Adipose tissue (tissue), 3 donors: ENCODE data around the gene EHD4. TPM values are rescaled to one million over a fixed set of nuclear protein-coding genes. Genes with fewer than 3 reads are reported as not detected.
A peak's percentile ranks its signal among the peaks of the same experiment; 100 is the strongest.

Source experiments
- H3K27ac ChIP-seq: one replicate; pipeline ENCODE4 v1.5.1; 2013; ENCODE audit warnings: low read depth, low read length
- WGBS, 3 donors: extraction: QIAGEN DNeasy Blood & Tissue Kit; methylation state at CpG; one replicate each; pipeline ENCODE4 v1.1.7; 2013; 5-methylcytosine and 5-hydroxymethylcytosine counted together
- polyA plus RNA-seq, 3 donors: library from polyadenylated mRNA; stranded (reverse); fragments of 200-250 nt; gene quantifications; one replicate each; pipeline ENCODE4 v1.2.3, GENCODE V29; 2013
- donor health status: healthy with polysubstance abuse.
- donor health status: Bipolar disorder and iron deficiency.
- donor health status: healthy.

Gene EHD4
- 10 to 100 TPM in 2 of 3 donors, 1 to 10 TPM in 1; 5.5 to 23.6 (median 12.5) TPM for polyA plus RNA-seq

- H3K27ac ChIP-seq = peak within 1 kb of the TSS; percentile 59
- WGBS, 3 donors = 2% methylated on average over 52 to 72 of the region's 72 CpGs
Measured at GRCh38 chr15:41972253-41973242, at the start of gene EHD4. TSS of gene EHD4 (minus strand) at chr15:41972557. CDS start at chr15:41972494, 63 bp downstream.

- 84 to 95% (median 90%) methylated on average over 4 to 5 of the region's 5 CpGs for WGBS, 3 donors
- H3K27ac ChIP-seq = no peak overlapping the region
Measured at GRCh38 chr15:42021593-42021992, 49.2 kb upstream of the EHD4 start.

- WGBS, 3 donors = 89 to 96% (median 92%) methylated on average over 5 of the region's 5 CpGs
- H3K27ac ChIP-seq = no peak within 1 kb of the TSS
Measured at GRCh38 chr15:42020713-42021273, 48.4 kb upstream of the EHD4 start, which contains the start of gene PLA2G4E. TSS of gene PLA2G4E (minus strand) at chr15:42021042. CDS start at chr15:42021030, 12 bp downstream.

- WGBS, 3 donors = 57 to 67% (median 58%) methylated on average over 6 of the region's 6 CpGs
Measured at GRCh38 chr15:42018306-42019224, 46.2 kb upstream of the EHD4 start.

GRCh38 chr15:42016971-42017370 is 44.6 kb upstream of the EHD4 start:
- H3K27ac ChIP-seq = no peak overlapping the region
- 85 to 89% (median 87%) methylated on average over 6 of the region's 6 CpGs for WGBS, 3 donors

More at GRCh38 chr15:42018306-42019224, 46.2 kb upstream of the EHD4 start:
- no peak overlapping the region for H3K27ac ChIP-seq

GRCh38 chr15:42014406-42014805 is 42.0 kb upstream of the EHD4 start:
- H3K27ac ChIP-seq = no peak overlapping the region
- WGBS, 3 donors = 87 to 100% (median 94%) methylated on average over 4 of the region's 4 CpGs

- 92 to 95% (median 93%) methylated on average over 10 of the region's 10 CpGs for WGBS, 3 donors
- no peak overlapping the region for H3K27ac ChIP-seq
Measured at GRCh38 chr15:42012928-42013482, 40.6 kb upstream of the EHD4 start.

- WGBS, 3 donors = 42 to 66% (median 56%) methylated on average over 2 of the region's 2 CpGs
- no peak overlapping the region for H3K27ac ChIP-seq
Measured at GRCh38 chr15:42012241-42012640, 39.9 kb upstream of the EHD4 start.

GRCh38 chr15:42011074-42011473 is 38.7 kb upstream of the EHD4 start:
- no peak overlapping the region for H3K27ac ChIP-seq

GRCh38 chr15:42010434-42010833 is 38.1 kb upstream of the EHD4 start:
- 40 to 79% (median 72%) methylated on average over 1 of the region's 1 CpG for WGBS, 3 donors
- H3K27ac ChIP-seq = no peak overlapping the region

More at GRCh38 chr15:42011074-42011473, 38.7 kb upstream of the EHD4 start:
- 76 to 96% (median 93%) methylated on average over 7 of the region's 7 CpGs for WGBS, 3 donors

GRCh38 chr15:42009474-42009873 is 37.1 kb upstream of the EHD4 start:
- WGBS, 3 donors = 79 to 96% (median 92%) methylated on average over 5 of the region's 5 CpGs

GRCh38 chr15:42009022-42009421 is 36.7 kb upstream of the EHD4 start:
- H3K27ac ChIP-seq = no peak overlapping the region

More at GRCh38 chr15:42009474-42009873, 37.1 kb upstream of the EHD4 start:
- H3K27ac ChIP-seq = no peak overlapping the region

GRCh38 chr15:42007386-42007785 is 35.0 kb upstream of the EHD4 start:
- WGBS, 3 donors = 81 to 94% (median 82%) methylated on average over 1 of the region's 1 CpG
- no peak overlapping the region for H3K27ac ChIP-seq

GRCh38 chr15:42002333-42002732 is 30.0 kb upstream of the EHD4 start:
- WGBS, 3 donors = 73 to 88% (median 74%) methylated on average over 6 of the region's 6 CpGs
- no peak overlapping the region for H3K27ac ChIP-seq

GRCh38 chr15:42001236-42001635 is 28.9 kb upstream of the EHD4 start:
- H3K27ac ChIP-seq = no peak overlapping the region
- 66 to 72% (median 70%) methylated on average over 4 of the region's 4 CpGs for WGBS, 3 donors

GRCh38 chr15:41999290-42000285 is 27.2 kb upstream of the EHD4 start:
- WGBS, 3 donors = 79 to 82% (median 80%) methylated on average over 15 of the region's 15 CpGs
- no peak overlapping the region for H3K27ac ChIP-seq

- 68 to 80% (median 73%) methylated on average over 3 of the region's 3 CpGs for WGBS, 3 donors
- no peak overlapping the region for H3K27ac ChIP-seq
Measured at GRCh38 chr15:41997845-41998244, 25.5 kb upstream of the EHD4 start.
